IMR-90 (cell line): ENCODE results near the gene NDUFC2. TPM values are rescaled to one million over a fixed set of nuclear protein-coding genes. Genes with fewer than 3 reads are reported as not detected.

Experiments
- ATAC-seq: fragments of 200-7000 bp; cut with Tn5 transposase; 2 replicates; pipeline ENCODE4 v1.9.1; 2020; ENCODE audit warnings: low read depth, mild to moderate bottlenecking, moderate library complexity
- BruUV-seq: library from RNA; stranded (reverse); fragments of 400-500 nt; replicated peaks from 2 replicates; lab custom pipeline; 2021; lab: Mats Ljungman, UMichigan
- CTCF ChIA-PET: fragments of 300-600 bp; formaldehyde crosslinking; extraction: SDS; loops from one replicate; lab custom pipeline; 2021; ENCODE audit warnings: antibody characterized with exemption; lab: Yijun Ruan, JAX
- POLR2A ChIA-PET: fragments of 300-600 bp; sonication (Branson Sonifier 250); formaldehyde crosslinking; loops from one replicate; lab custom pipeline; 2022; ENCODE audit warnings: antibody characterized with exemption; ENCODE audit not compliant: unreplicated experiment; lab: Charles Lee
- DNase-seq: peaks from one replicate; pipeline ENCODE4 v3.0.0; 2013
- H2AFZ ChIP-seq: replicated peaks from 2 replicates; pipeline ENCODE3; 2013; ENCODE audit warnings: low read length, mild to moderate bottlenecking; ENCODE audit not compliant: poor library complexity
- H2AK5ac ChIP-seq: 2 replicates; pipeline ENCODE4 v1.6.1; 2013; ENCODE audit warnings: low read depth, low read length, inconsistent platforms
- H2AK9ac ChIP-seq: replicated peaks from 2 replicates; pipeline ENCODE3; 2013; ENCODE audit warnings: mild to moderate bottlenecking, low read depth, low read length, moderate library complexity; ENCODE audit not compliant: poor library complexity
- H2BK120ac ChIP-seq: 2 replicates; pipeline ENCODE4 v1.6.1; 2013; ENCODE audit warnings: low read depth, low read length, inconsistent platforms
- H2BK15ac ChIP-seq: 3 replicates; pipeline ENCODE4 v1.6.1; 2013; ENCODE audit warnings: low read depth, low read length, inconsistent platforms
- H2BK20ac ChIP-seq: 2 replicates; pipeline ENCODE4 v1.6.1; 2013; ENCODE audit warnings: low read depth, mild to moderate bottlenecking, inconsistent platforms, low read length, moderate library complexity
- H2BK5ac ChIP-seq: 2 replicates; pipeline ENCODE4 v1.6.1; 2013; ENCODE audit warnings: mild to moderate bottlenecking, low read depth, low read length, inconsistent platforms; ENCODE audit not compliant: poor library complexity, severe bottlenecking
- H3K14ac ChIP-seq: replicated peaks from 2 replicates; pipeline ENCODE4 v1.6.1; 2013; ENCODE audit warnings: low read depth, low read length, inconsistent platforms
- H3K18ac ChIP-seq: 2 replicates; pipeline ENCODE4 v1.6.1; 2013; ENCODE audit warnings: low read depth, low read length, control low read depth
- H3K23ac ChIP-seq: 2 replicates; pipeline ENCODE4 v1.6.1; 2013; ENCODE audit warnings: low read depth, low read length, inconsistent platforms
- H3K27ac ChIP-seq: 2 replicates; pipeline ENCODE4 v1.5.1; 2013; ENCODE audit warnings: mild to moderate bottlenecking, control low read depth, low read length; ENCODE audit not compliant: insufficient read depth
- H3K27me3 ChIP-seq: 2 replicates; pipeline ENCODE4 v1.6.1; 2013; ENCODE audit warnings: low read length; ENCODE audit not compliant: control insufficient read depth, insufficient read depth
- H3K36me3 ChIP-seq: 2 replicates; pipeline ENCODE4 v1.6.1; 2013; ENCODE audit warnings: low read length, mixed read lengths; ENCODE audit not compliant: control insufficient read depth, insufficient read depth
- H3K4ac ChIP-seq: 2 replicates; pipeline ENCODE4 v1.6.1; 2013; ENCODE audit warnings: low read depth, low read length, inconsistent platforms
- H3K4me1 ChIP-seq: 2 replicates; pipeline ENCODE4 v1.6.1; 2013; ENCODE audit warnings: low read length, mixed read lengths; ENCODE audit not compliant: control insufficient read depth, insufficient read depth
- H3K4me2 ChIP-seq: 2 replicates; pipeline ENCODE4 v1.6.1; 2013; ENCODE audit warnings: low read depth, mild to moderate bottlenecking, control low read depth, low read length, moderate library complexity
- H3K4me3 ChIP-seq: 2 replicates; pipeline ENCODE4 v1.5.1; 2013; ENCODE audit warnings: low read depth, mild to moderate bottlenecking, control low read depth, low read length, moderate library complexity; ENCODE audit not compliant: insufficient read depth
- H3K56ac ChIP-seq: 2 replicates; pipeline ENCODE4 v1.6.1; 2013; ENCODE audit warnings: low read length, inconsistent platforms; ENCODE audit not compliant: insufficient read depth; ENCODE audit errors: extremely low read depth
- H3K79me1 ChIP-seq, 2 experiments: 2 replicates each; pipeline ENCODE4 v1.6.1; 2013; ENCODE audit warnings: low read length in 2 of 2, inconsistent platforms in 1 of 2, low read depth in 1 of 2
- H3K9ac ChIP-seq: 2 replicates; pipeline ENCODE4 v1.6.1; 2013; ENCODE audit warnings: low read depth, low read length, control low read depth
- H3K9me1 ChIP-seq: 2 replicates; pipeline ENCODE4 v1.6.1; 2013; ENCODE audit warnings: low read length, inconsistent platforms; ENCODE audit not compliant: insufficient read depth
- H3K9me3 ChIP-seq: 2 replicates; pipeline ENCODE4 v1.6.1; 2013; ENCODE audit warnings: low read length; ENCODE audit not compliant: control insufficient read depth, insufficient read depth
- H4K20me1 ChIP-seq: 2 replicates; pipeline ENCODE4 v1.6.1; 2013; ENCODE audit warnings: low read length, inconsistent platforms; ENCODE audit not compliant: insufficient read depth
- H4K5ac ChIP-seq: 2 replicates; pipeline ENCODE4 v1.6.1; 2013; ENCODE audit warnings: mild to moderate bottlenecking, low read depth, low read length, control low read depth
- H4K8ac ChIP-seq, 2 experiments: 2 replicates each; pipeline ENCODE4 v1.6.1; 2013; ENCODE audit warnings: low read depth in 2 of 2, low read length in 2 of 2, control low read depth in 1 of 2, inconsistent platforms in 1 of 2
- H4K91ac ChIP-seq: 2 replicates; pipeline ENCODE4 v1.6.1; 2013; ENCODE audit warnings: low read depth, low read length, inconsistent platforms; ENCODE audit not compliant: insufficient read depth
- BHLHE40 ChIP-seq: fragments of 150-350 bp; IDR thresholded peaks from 2 replicates; pipeline ENCODE4 v1.6.1; 2016; ENCODE audit warnings: mild to moderate bottlenecking, low read depth, low read length
- CEBPB ChIP-seq: IDR thresholded peaks from 2 replicates; pipeline ENCODE4 v1.6.1; 2012; ENCODE audit warnings: low read depth, low read length, improper control_type of control experiment
- CHD1 ChIP-seq: IDR thresholded peaks from 2 replicates; pipeline ENCODE4 v1.6.1; 2012; ENCODE audit warnings: low read depth, low read length, improper control_type of control experiment
- FOS ChIP-seq: fragments of 150-350 bp; IDR thresholded peaks from 2 replicates; pipeline ENCODE4 v1.6.1; 2016; ENCODE audit warnings: low read depth, low read length
- MAFK ChIP-seq: IDR thresholded peaks from 2 replicates; pipeline ENCODE4 v1.6.1; 2012; ENCODE audit warnings: low read depth, low read length, improper control_type of control experiment
- MAZ ChIP-seq: IDR thresholded peaks from 2 replicates; pipeline ENCODE4 v1.6.1; 2012; ENCODE audit warnings: low read depth, mild to moderate bottlenecking, low read length, improper control_type of control experiment, moderate library complexity, borderline replicate concordance
- MXI1 ChIP-seq: IDR thresholded peaks from 2 replicates; pipeline ENCODE4 v1.6.1; 2012; ENCODE audit warnings: low read depth, mild to moderate bottlenecking, low read length, moderate library complexity, borderline replicate concordance
- NFE2L2 ChIP-seq: fragments of 150-350 bp; IDR thresholded peaks from 2 replicates; pipeline ENCODE4 v1.6.1; 2016; ENCODE audit warnings: low read depth, mild to moderate bottlenecking, low read length
- POLR2A ChIP-seq: IDR thresholded peaks from 2 replicates; pipeline ENCODE4 v1.6.1; 2012; ENCODE audit warnings: mild to moderate bottlenecking, low read depth, low read length
- RAD21 ChIP-seq: IDR thresholded peaks from 2 replicates; pipeline ENCODE4 v1.6.1; 2012; ENCODE audit warnings: low read length, improper control_type of control experiment
- RCOR1 ChIP-seq: IDR thresholded peaks from 2 replicates; pipeline ENCODE4 v1.6.1; 2012; ENCODE audit warnings: mild to moderate bottlenecking, low read length, improper control_type of control experiment; ENCODE audit not compliant: insufficient replicate concordance
- RFX5 ChIP-seq: IDR thresholded peaks from 2 replicates; pipeline ENCODE4 v1.8.0; 2012; ENCODE audit warnings: low read depth, mild to moderate bottlenecking, low read length, moderate library complexity
- SMC3 ChIP-seq: fragments of 150-350 bp; IDR thresholded peaks from 2 replicates; pipeline ENCODE4 v1.6.1; 2016; ENCODE audit warnings: low read depth, mild to moderate bottlenecking, antibody characterized with exemption, low read length, moderate library complexity
- WGBS, 2 experiments: methylation state at CpG; one replicate each; pipeline versions ENCODE4 v1.1.5 to v1.1.7; 2013; ENCODE audit warnings: missing lambda C conversion rate in 2 of 2; ENCODE audit not compliant: insufficient read length in 1 of 2; ENCODE audit errors: extremely low coverage in 2 of 2; 5-methylcytosine and 5-hydroxymethylcytosine counted together
- dilution Hi-C: fragments of 300-500 bp; cut with HindIII; formaldehyde crosslinking; loops from one replicate; pipeline ENCODE4 v1.14.3; 2018; ENCODE audit warnings: low sequenced_read_pairs; ENCODE audit not compliant: unreplicated experiment
- in situ Hi-C: fragments of 300-500 bp; cut with MboI; formaldehyde crosslinking; loops from 3 replicates; pipeline ENCODE4 v1.14.3; 2019; ENCODE audit warnings: low sequenced_read_pairs, inconsistent platforms, mixed read lengths
- intact Hi-C: fragments of 100-400 bp; cut with micrococcal nuclease; formaldehyde crosslinking; loops from 2 replicates; pipeline ENCODE4 v1.10.0; 2022
- polyA plus RNA-seq, 3 experiments: library from polyadenylated mRNA; depleted of rRNA; stranded (reverse); fragments of >200 nt; gene quantifications; 2 replicates each; pipeline ENCODE4 v1.2.3, GENCODE V29; 2012; ENCODE audit warnings: low replicate concordance in 1 of 3
- total RNA-seq: library from RNA; depleted of rRNA; stranded (reverse); fragments of >200 nt; gene quantifications from 2 replicates; pipeline ENCODE4 v1.2.3, GENCODE V29; 2012
- TF ChIP-seq, protein P1 (sequence below): conservative IDR thresholded peaks from 2 replicates; pipeline ENCODE4 v1.5.1; 2012; ENCODE audit warnings: mild to moderate bottlenecking, low read depth, low read length, improper control_type of control experiment
- TF ChIP-seq, protein P2 (sequence below): fragments of 150-350 bp; IDR thresholded peaks from 2 replicates; pipeline ENCODE4 v1.6.1; 2016; ENCODE audit warnings: low read depth, mild to moderate bottlenecking, low read length, moderate library complexity, borderline replicate concordance
- TF ChIP-seq, protein P3 (sequence below): fragments of 150-350 bp; IDR thresholded peaks from 2 replicates; pipeline ENCODE4 v1.6.1; 2017; ENCODE audit warnings: mild to moderate bottlenecking, antibody characterized with exemption, low read length, low read depth

The NDUFC2 gene
- total and polyA plus RNA-seq, 2 of the 4 experiments (the other 2 are of a cell fraction) = 146 to 340 TPM

DNA sequence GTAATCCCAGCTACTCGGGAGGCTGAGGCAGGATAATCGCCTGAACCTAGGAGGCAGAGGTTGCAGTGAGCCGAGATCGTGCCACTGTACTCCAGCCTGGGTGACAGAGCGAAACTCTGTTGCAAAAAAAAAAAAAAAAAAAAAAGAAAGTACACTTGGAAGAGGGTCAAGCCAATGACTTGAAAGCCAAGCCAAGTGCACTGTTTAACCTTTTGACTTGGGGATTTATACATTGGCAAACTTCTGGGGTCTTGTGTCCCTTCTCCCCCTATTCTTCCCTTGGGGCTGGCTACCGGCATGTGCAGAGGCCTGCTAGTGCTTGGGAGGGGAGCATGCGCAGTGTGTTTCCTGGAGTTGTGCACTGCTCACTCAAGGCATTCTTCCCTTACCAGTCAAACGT lies 30.3 kb downstream of the NDUFC2 start:
- no peak overlapping the region for H2AFZ ChIP-seq
- H3K9ac ChIP-seq = no peak overlapping the region
- 0 out of 2 replicates have a peak overlapping the region, but pooled peaks have one; percentile 97 for H4K91ac ChIP-seq
- no peak for ATAC-seq
- H2AK9ac ChIP-seq = no peak overlapping the region
- H4K5ac ChIP-seq = no peak overlapping the region
- no peaks in the 10 kb centered on the region for H4K20me1 ChIP-seq
- H3K4ac ChIP-seq = 0 out of 2 replicates have a peak overlapping the region, but pooled peaks have one; percentile 98
- no peak overlapping the region for H2AK5ac ChIP-seq
- H3K4me2 ChIP-seq = no peak overlapping the region
- TF ChIP-seq MAFK (no peak), CHD1 (no peak), POLR2A (no peak), RFX5 (no peak), SMC3 (no peak), FOS (no peak), NFE2L2 (no peak), RAD21 (no peak), MAZ (no peak), CEBPB (no peak), MXI1 (no peak), BHLHE40 (no peak), RCOR1 (no peak)
- TF ChIP-seq, protein P1, sequence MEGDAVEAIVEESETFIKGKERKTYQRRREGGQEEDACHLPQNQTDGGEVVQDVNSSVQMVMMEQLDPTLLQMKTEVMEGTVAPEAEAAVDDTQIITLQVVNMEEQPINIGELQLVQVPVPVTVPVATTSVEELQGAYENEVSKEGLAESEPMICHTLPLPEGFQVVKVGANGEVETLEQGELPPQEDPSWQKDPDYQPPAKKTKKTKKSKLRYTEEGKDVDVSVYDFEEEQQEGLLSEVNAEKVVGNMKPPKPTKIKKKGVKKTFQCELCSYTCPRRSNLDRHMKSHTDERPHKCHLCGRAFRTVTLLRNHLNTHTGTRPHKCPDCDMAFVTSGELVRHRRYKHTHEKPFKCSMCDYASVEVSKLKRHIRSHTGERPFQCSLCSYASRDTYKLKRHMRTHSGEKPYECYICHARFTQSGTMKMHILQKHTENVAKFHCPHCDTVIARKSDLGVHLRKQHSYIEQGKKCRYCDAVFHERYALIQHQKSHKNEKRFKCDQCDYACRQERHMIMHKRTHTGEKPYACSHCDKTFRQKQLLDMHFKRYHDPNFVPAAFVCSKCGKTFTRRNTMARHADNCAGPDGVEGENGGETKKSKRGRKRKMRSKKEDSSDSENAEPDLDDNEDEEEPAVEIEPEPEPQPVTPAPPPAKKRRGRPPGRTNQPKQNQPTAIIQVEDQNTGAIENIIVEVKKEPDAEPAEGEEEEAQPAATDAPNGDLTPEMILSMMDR = no peak
- TF ChIP-seq, protein P2, sequence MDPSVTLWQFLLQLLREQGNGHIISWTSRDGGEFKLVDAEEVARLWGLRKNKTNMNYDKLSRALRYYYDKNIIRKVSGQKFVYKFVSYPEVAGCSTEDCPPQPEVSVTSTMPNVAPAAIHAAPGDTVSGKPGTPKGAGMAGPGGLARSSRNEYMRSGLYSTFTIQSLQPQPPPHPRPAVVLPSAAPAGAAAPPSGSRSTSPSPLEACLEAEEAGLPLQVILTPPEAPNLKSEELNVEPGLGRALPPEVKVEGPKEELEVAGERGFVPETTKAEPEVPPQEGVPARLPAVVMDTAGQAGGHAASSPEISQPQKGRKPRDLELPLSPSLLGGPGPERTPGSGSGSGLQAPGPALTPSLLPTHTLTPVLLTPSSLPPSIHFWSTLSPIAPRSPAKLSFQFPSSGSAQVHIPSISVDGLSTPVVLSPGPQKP = no peak
- TF ChIP-seq, protein P3, sequence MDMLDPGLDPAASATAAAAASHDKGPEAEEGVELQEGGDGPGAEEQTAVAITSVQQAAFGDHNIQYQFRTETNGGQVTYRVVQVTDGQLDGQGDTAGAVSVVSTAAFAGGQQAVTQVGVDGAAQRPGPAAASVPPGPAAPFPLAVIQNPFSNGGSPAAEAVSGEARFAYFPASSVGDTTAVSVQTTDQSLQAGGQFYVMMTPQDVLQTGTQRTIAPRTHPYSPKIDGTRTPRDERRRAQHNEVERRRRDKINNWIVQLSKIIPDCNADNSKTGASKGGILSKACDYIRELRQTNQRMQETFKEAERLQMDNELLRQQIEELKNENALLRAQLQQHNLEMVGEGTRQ = no peak
- in situ Hi-C loops (no loop called here), dilution Hi-C loops (no loop called here), intact Hi-C loops (no loop called here)
- POLR2A ChIA-PET = interaction anchor here (0.5 kb wide), 1 partner anchor 338 kb away, joined by 8 read pairs; no protein-coding TSS in a partner anchor
- H2BK5ac ChIP-seq = no peak overlapping the region
- H3K4me1 ChIP-seq = peaks cover 26% of the 10 kb centered on the region
- WGBS, 2 experiments = 92% methylated on average over 2 of the region's 8 CpGs; no CpG with 5 or more reads in 1 of the 2 experiments
- peak overlapping the region; percentile 98 for H2BK120ac ChIP-seq
- no peak overlapping the region for H3K18ac ChIP-seq
- H3K56ac ChIP-seq = no peak overlapping the region
- DNase-seq = no peak
- no peaks in the 10 kb centered on the region for H3K9me3 ChIP-seq
- H3K79me1 ChIP-seq = peaks cover 3 to 7% of the 10 kb centered on the region in 2 experiments; a peak in 3 of 4 replicates
- no TSS peak for BruUV-seq
- H3K27me3 ChIP-seq = no peaks in the 10 kb centered on the region
- 0 out of 2 replicates have a peak overlapping the region, but pooled peaks have one; percentile 24 for H3K23ac ChIP-seq
- no peaks in the 10 kb centered on the region for H3K36me3 ChIP-seq
- peak overlapping the region in 1 of 2 experiments; percentile 96; a peak in 1 of 4 replicates for H4K8ac ChIP-seq
- H3K14ac ChIP-seq = no peak overlapping the region
- CTCF ChIA-PET = no interaction called here
- H3K27ac ChIP-seq = no peak overlapping the region
- H3K9me1 ChIP-seq = peaks cover 18% of the 10 kb centered on the region
- no peak overlapping the region for H2BK15ac ChIP-seq
- no peak overlapping the region for H3K4me3 ChIP-seq
- H2BK20ac ChIP-seq = no peak overlapping the region; the same call in 1 of the 2 replicates
